Measurements from ENCODE around the gene ZDHHC18. TPM values are rescaled to one million over a fixed set of nuclear protein-coding genes. Genes with fewer than 3 reads are reported as not detected.

Gene ZDHHC18
- polyA plus RNA-seq, 3 donors: 3.1 to 46.6 (median 6.0) TPM

DNA sequence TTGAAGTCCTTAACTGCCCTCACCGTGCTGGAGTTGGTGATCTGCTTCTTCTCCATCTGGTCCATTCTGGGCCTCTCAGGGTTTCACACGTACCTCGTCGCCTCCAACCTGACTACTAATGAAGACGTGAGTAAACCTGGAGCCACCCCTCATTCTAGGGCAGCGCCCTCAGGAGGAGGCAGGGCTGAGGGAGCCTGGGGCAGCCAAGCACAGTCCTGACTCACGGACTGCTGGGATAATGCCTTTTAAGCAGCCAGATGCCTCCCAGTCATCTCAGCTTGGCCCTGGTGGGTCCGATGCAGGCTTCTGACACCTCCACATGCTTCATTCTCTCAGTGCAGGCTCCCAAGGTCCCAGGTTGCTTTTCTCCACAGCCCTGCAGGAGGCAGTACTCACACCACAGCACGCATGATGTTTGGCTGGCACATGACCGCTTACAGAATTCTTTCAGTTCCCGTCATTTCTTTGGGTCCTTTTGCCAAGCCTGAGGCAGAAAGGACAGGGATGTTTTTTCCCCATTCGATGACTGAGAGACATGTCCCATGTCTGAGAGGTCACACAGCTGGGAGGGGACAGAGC, 24.7 kb downstream of the ZDHHC18 start:
- Histone ChIP-seq H3K27ac (ENCODE audit: low read depth in 1 of 2, low read length in 2 of 2) (no peak overlapping the region), H4K20me1 (ENCODE audit: insufficient read depth, low read length) (peaks cover 23% of the 10 kb centered on the region), H2AFZ (ENCODE audit: insufficient read depth, low read depth, low read length, poor library complexity, severe bottlenecking) (no peak overlapping the region), H3K4me2 (replicated peaks; ENCODE audit: extremely low read depth, low read length, poor library complexity, severe bottlenecking) (no peak overlapping the region), H3K9ac (ENCODE audit: insufficient read depth, low read length, poor library complexity, severe bottlenecking) (no peak overlapping the region), H3K9me3 (replicated peaks in 1 of 2; ENCODE audit: control insufficient read depth in 1 of 2, insufficient read depth in 1 of 2, low read length in 2 of 2) (no peaks in the 10 kb centered on the region), H3K4me3 (replicated peaks in 1 of 3; ENCODE audit: low read depth in 2 of 3, low read length in 3 of 3) (no peak overlapping the region), H3K79me2 (ENCODE audit: insufficient read depth, low read length) (no peaks in the 10 kb centered on the region), H3K36me3 (replicated peaks in 1 of 2; ENCODE audit: control insufficient read depth in 1 of 2, insufficient read depth in 2 of 2, low read length in 2 of 2) (peaks cover 86 to 98% of the 10 kb centered on the region in 2 donors), H3K27me3 (ENCODE audit: control insufficient read depth in 2 of 2, insufficient read depth in 2 of 2, low read length in 2 of 2) (no peaks in the 10 kb centered on the region), H3K4me1 (ENCODE audit: control insufficient read depth in 1 of 2, insufficient read depth in 2 of 2, low read length in 2 of 2) (no peaks in the 10 kb centered on the region)
- H3K4me3 Mint-ChIP-seq: no peak overlapping the region
- peaks cover 0 to 2% (median 0%) of the 10 kb centered on the region in 3 donors for H3K27me3 Mint-ChIP-seq (ENCODE audit: low read depth in 3 of 3)
- 95% methylated on average over 11 of the region's 12 CpGs for WGBS (ENCODE audit: insufficient coverage)
- peak in 1 of 3 donors; percentile 1 for DNase-seq
- TF ChIP-seq, protein P1, sequence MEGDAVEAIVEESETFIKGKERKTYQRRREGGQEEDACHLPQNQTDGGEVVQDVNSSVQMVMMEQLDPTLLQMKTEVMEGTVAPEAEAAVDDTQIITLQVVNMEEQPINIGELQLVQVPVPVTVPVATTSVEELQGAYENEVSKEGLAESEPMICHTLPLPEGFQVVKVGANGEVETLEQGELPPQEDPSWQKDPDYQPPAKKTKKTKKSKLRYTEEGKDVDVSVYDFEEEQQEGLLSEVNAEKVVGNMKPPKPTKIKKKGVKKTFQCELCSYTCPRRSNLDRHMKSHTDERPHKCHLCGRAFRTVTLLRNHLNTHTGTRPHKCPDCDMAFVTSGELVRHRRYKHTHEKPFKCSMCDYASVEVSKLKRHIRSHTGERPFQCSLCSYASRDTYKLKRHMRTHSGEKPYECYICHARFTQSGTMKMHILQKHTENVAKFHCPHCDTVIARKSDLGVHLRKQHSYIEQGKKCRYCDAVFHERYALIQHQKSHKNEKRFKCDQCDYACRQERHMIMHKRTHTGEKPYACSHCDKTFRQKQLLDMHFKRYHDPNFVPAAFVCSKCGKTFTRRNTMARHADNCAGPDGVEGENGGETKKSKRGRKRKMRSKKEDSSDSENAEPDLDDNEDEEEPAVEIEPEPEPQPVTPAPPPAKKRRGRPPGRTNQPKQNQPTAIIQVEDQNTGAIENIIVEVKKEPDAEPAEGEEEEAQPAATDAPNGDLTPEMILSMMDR (IDR thresholded peaks at IDR 0.05): no peak
- no peak overlapping the region for H3K27ac Mint-ChIP-seq
- H3K36me3 Mint-ChIP-seq: peaks cover 83 to 99% of the 10 kb centered on the region in 2 donors
- H3K4me1 Mint-ChIP-seq: no peaks in the 10 kb centered on the region
- intact Hi-C loops (cut with micrococcal nuclease): no loop called here
- H3K9me3 Mint-ChIP-seq: no peaks in the 10 kb centered on the region

GRCh38 chr1:26852701-26853100, 26.2 kb downstream of the ZDHHC18 start:
- H4K20me1 ChIP-seq (ENCODE audit: insufficient read depth, low read length): peaks cover 23% of the 10 kb centered on the region
- no peak overlapping the region for H3K27ac ChIP-seq (ENCODE audit: low read depth in 1 of 2, low read length in 2 of 2)
- WGBS (ENCODE audit: insufficient coverage): 93% methylated on average over 3 of the region's 9 CpGs
- no peaks in the 10 kb centered on the region for H3K4me1 ChIP-seq (ENCODE audit: control insufficient read depth in 1 of 2, insufficient read depth in 2 of 2, low read length in 2 of 2)
- H3K79me2 ChIP-seq (ENCODE audit: insufficient read depth, low read length): no peaks in the 10 kb centered on the region
- intact Hi-C loops (cut with micrococcal nuclease): loop anchor here (1.0 to 2.0 kb wide), 2 partner anchors 26 kb away; no protein-coding TSS in a partner anchor
- H3K36me3 ChIP-seq (replicated peaks in 1 of 2; ENCODE audit: control insufficient read depth in 1 of 2, insufficient read depth in 2 of 2, low read length in 2 of 2): peaks cover 79 to 100% of the 10 kb centered on the region in 2 donors
- no peaks in the 10 kb centered on the region for H3K27me3 ChIP-seq (ENCODE audit: control insufficient read depth in 2 of 2, insufficient read depth in 2 of 2, low read length in 2 of 2)
- Mint-ChIP-seq H3K9me3 (no peaks in the 10 kb centered on the region), H3K36me3 (peaks cover 76 to 95% of the 10 kb centered on the region in 2 donors), H3K27me3 (ENCODE audit: low read depth in 3 of 3) (no peaks in the 10 kb centered on the region), H3K4me1 (no peaks in the 10 kb centered on the region), H3K4me3 (no peak overlapping the region), H3K27ac (peak overlapping the region in 1 of 7 donors; percentile 13)
- TF ChIP-seq, protein P1 (IDR thresholded peaks at IDR 0.05): no peak
- H3K9ac ChIP-seq (ENCODE audit: insufficient read depth, low read length, poor library complexity, severe bottlenecking): no peak overlapping the region
- no peak overlapping the region for H2AFZ ChIP-seq (ENCODE audit: insufficient read depth, low read depth, low read length, poor library complexity, severe bottlenecking)
- no peaks in the 10 kb centered on the region for H3K9me3 ChIP-seq (replicated peaks in 1 of 2; ENCODE audit: control insufficient read depth in 1 of 2, insufficient read depth in 1 of 2, low read length in 2 of 2)
- DNase-seq: no peak
- no peak overlapping the region for H3K4me3 ChIP-seq (replicated peaks in 1 of 3; ENCODE audit: low read depth in 2 of 3, low read length in 3 of 3)
- H3K4me2 ChIP-seq (replicated peaks; ENCODE audit: extremely low read depth, low read length, poor library complexity, severe bottlenecking): no peak overlapping the region

Data from CD14-positive monocyte (primary cell).